ENCODE results near the gene NRF1.

DNA sequence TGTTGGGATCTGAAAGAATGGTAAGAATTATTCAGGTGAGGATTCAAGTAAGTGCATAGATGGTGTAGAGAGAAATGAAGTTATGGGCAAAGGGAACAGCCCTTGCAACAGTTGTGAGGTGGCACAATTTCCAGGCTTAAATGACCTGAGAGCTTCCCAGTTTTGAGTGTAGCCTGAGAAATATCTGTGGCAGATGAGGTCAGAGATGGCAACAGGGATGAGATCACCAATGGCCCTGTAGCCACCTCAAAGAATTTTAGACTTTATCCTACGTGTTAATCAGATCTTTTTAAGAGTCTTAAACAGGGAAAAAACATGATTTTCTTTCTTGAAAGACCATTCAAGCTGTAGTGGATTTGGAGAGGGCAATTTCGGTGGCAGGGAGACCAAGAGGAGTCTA lies 1.9 kb upstream of the NRF1 start:
- TF ChIP-seq CTCF (IDR thresholded peaks at IDR 0.05; ENCODE audit: low read depth, low read length) (no peak), POLR2A (IDR thresholded peaks at IDR 0.05; ENCODE audit: extremely low read depth, insufficient read length) (no peak), MAX (IDR thresholded peaks at IDR 0.05; ENCODE audit: low read depth, low read length) (no peak), MYC (IDR thresholded peaks at IDR 0.05; ENCODE audit: low read depth, low read length) (no peak)
